Sigmoid colon (tissue), 4 donors: ENCODE measurements around the gene PLEKHG7.

ENCODE experiments used
- CTCF ChIP-seq, 4 experiments: fragments of 450-650 bp in 3 of 4; fragments of 200-600 bp in 1 of 4; IDR thresholded peaks; one replicate each; pipeline ENCODE4 v1.5.1; 2016 to 2019; ENCODE audit warnings: antibody characterized with exemption in 4 of 4, mild to moderate bottlenecking in 3 of 4, moderate library complexity in 2 of 4
- POLR2A ChIP-seq, 2 donors: fragments of 450-650 bp; IDR thresholded peaks; one replicate each; pipeline ENCODE4 v1.6.1; 2016; ENCODE audit warnings: antibody characterized with exemption in 2 of 2, mild to moderate bottlenecking in 2 of 2, moderate library complexity in 2 of 2
- POLR2AphosphoS5 ChIP-seq, 4 donors: sonication (generic); formaldehyde crosslinking; IDR thresholded peaks; one replicate each; pipeline ENCODE4 v1.6.1; 2017; ENCODE audit warnings: antibody characterized with exemption in 4 of 4

GRCh38 chr12:92745856-92746550 is 43.2 kb downstream of the PLEKHG7 start:
- TF ChIP-seq CTCF (IDR thresholded peaks at IDR 0.05) (no peak), POLR2AphosphoS5 (IDR thresholded peaks at IDR 0.05) (peak in 3 of 4 donors; percentile 31 to 63 (median 34)), POLR2A (IDR thresholded peaks at IDR 0.05) (no peak)
